SK-N-MC (cell line): Measurements from ENCODE around the gene SSU72.
"Not testable (repeated sequence)": the region's sequence is repeated elsewhere in the genome, so short reads cannot be mapped to it uniquely, and the experiment has no call there.

Experiments
- EZH2 ChIP-seq: fragments of 200-600 bp; sonication (generic); IDR thresholded peaks from one replicate; pipeline ENCODE4 v1.6.1; 2017; ENCODE audit warnings: antibody characterized with exemption
- POLR2AphosphoS5 ChIP-seq: IDR thresholded peaks from 2 replicates; pipeline ENCODE4 v1.6.1; 2012; ENCODE audit warnings: mild to moderate bottlenecking, low read depth, low read length, borderline replicate concordance

GRCh38 chr1:1595341-1595740 is 20.7 kb upstream of the SSU72 start:
- TF ChIP-seq POLR2AphosphoS5, EZH2: not testable (repeated sequence)
